HL-60/S4 treated with phorbol 12-myristate 13-acetate at 8.2 ng/mL for 4 days and 3 days (cell line): Measurements from ENCODE around the gene FLNB.

Experiments used
- in situ Hi-C: fragments of 300-500 bp; cut with MboI; formaldehyde crosslinking; loops from 2 replicates; pipeline ENCODE4 v1.15.0; 2022; ENCODE audit warnings: low sequenced_read_pairs

FLNB gene

DNA sequence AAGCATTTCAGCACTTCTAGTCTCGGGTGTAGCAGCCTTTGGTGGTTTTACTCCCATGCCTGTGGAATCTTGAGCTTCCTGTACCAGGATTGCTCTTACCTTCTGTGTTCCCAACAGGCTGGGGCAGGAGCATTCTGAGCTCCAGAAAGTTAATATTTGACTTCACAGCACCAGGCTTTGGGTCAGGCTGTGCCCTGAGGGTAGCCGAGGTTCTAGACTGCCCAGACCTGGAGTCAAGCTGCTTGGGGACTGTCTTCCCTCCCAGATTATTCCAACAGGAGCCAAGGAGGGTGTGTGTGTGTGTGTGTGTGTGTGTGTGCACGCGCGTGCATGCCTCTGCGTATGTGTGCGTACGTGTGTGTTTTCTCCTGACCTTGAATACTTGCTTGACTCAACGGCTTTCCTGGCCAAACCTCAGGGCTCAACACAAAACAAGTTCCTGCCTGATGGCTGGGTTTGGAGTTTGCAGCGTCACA, 94.8 kb downstream of the FLNB start:
- in situ Hi-C loops: no loop called here

DNA sequence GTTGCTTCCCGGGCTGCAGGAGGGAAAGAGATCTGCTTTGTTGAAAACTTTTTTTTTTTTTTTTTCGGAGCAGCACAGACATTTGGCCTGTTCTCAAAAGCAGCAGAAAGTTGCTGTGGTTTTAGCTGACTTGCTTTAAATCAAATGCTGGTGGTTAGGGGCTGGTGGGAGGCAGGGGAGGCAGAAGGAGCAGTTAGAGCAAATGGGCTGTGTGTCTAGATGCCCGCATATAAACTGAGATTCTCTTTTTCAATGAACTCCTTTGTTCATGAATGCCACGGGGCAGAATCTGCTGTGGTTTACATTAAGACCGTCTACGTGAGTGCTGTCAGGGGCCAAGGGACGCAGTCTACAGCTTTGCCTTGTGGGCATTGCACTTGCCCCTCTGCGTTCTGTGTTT, 95.9 kb downstream of the FLNB start:
- in situ Hi-C loops: no loop called here

DNA sequence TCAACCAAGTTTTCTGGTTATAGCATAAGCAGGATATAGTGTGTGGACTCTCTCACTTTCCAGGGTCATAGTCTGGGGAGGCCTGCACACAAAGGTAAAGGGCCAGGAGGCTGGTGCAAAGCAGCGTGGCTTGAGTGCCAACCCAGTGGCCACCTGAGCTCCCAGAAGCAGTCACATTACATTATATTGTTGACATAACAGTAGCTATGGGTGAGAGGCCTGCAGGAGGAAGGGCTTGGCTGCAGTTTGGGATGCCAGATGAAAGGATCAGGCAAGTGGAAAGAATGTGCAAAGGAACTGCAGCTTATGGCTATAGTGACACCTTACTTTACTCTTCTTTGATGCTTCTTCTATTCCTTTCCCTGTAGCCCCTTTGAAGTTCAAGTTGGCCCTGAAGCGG, 96.5 kb downstream of the FLNB start:
- in situ Hi-C loops: no loop called here

DNA sequence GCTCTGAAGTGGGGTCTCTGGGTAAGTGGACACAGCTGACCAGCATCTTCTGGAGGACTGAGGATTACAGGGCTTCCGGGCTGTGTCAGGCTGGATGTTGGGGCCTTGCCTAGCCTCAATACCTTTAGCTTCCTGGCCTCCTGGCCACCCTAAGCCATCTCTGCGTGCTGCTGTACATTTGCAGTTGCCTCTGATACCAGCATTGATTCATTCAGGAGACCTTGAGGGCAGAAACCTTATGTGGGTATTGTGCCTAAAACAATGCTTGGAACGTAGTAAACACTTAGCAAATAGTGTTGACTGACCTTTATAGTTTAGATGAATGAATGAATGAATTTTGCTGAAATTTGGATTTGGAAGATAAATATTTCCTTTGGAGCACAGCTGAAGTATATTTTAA, 97.0 kb downstream of the FLNB start:
- in situ Hi-C loops: no loop called here

DNA sequence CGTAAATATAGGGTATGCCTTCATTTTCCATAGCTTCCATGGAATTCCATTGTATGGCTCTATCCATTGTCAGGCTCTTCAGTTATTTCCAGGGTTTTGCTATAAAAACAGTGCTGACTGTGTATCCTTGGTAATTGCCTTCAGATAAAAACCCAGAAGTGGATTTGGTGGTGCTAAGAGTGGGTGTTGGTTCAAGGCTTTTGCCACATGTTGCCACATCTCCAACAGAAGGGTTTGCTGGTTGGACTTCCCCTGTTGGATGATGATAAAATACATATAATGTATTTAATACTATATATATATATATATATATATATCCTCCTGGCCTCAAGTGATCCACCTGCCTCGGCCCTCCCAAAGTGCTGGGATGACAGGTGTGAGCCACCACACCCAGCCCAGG, 97.8 kb downstream of the FLNB start:
- in situ Hi-C loops: no loop called here

DNA sequence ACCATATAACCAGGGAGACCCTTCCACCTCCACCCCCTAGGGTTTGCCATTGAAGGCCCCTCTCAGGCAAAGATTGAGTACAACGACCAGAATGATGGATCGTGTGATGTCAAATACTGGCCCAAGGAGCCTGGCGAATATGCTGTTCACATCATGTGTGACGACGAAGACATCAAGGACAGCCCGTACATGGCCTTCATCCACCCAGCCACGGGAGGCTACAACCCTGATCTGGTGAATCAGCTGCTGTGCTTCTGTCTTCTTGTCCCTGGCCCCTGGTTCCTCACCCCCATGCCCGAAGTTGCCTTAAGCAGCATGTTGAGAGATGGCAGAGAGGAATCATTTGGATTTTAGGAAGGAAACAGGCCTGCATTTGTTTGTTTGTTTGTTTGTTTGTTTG, 98.4 kb downstream of the FLNB start:
- in situ Hi-C loops: no loop called here

DNA sequence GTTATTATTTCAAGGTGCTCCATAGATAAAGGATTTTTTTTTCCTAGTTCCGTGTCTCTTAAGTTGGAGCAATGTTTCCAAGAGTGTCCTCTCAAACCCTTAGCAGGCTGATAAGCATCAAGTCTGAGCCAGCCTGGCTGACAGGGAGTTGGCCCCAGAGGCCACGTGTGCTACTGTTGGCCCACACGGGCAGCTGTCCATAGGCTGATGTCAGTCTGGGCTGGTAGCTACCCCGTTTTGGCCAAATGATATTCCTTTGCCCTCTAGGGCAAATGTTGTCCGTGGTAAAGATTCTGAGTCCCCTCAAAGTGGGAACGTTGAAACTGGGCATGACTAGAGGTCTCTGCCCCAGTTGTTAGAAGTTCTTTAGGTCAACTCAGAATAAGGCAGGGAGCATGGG, 99.4 kb downstream of the FLNB start:
- in situ Hi-C loops: no loop called here

DNA sequence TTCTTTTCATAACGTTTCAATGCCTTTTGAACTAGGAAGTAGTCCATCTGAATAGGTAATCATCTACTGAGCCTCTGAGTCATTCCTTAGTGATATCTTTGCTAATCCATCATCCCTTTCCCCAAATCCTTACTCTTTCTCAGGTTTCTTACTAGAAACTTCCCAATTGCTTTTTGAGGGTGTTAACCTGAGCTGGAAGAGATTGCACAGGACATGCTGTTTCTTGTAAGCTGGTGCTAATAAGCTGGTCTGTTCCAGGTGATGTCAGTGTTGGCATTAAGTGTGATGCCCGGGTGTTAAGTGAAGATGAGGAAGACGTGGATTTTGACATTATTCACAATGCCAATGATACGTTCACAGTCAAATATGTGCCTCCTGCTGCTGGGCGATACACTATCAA, 101.5 kb downstream of the FLNB start:
- in situ Hi-C loops: no loop called here

DNA sequence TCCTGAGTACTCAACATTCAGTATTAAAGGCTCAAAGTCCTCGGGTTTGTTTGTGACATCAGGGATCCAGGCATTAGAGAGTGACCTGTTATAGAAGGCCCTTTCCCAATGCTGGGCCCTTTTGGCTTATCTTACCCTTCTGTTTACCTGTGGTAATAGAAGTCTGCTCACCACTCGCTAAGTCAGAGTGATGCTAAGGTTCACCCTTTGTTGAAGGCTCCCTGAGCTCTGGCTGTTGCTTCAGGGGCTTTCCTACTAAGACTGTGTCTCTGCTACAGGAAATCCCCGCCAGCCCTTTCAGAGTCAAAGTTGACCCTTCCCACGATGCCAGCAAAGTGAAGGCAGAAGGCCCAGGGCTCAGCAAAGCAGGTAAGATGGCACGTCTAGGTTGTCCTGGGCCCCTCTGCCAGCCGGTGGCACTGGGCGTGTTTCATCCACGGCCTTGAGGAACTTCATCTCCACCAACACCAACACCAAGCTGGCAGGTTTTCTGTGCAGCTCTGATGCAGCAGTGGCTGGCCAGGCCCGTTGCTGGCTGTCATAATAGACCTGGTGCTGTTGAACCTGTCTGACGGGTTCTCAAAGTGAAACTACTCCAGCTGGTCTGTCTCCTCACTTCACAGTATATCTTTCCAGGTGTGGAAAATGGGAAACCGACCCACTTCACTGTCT, 103.4 kb downstream of the FLNB start:
- in situ Hi-C loops: no loop called here

DNA sequence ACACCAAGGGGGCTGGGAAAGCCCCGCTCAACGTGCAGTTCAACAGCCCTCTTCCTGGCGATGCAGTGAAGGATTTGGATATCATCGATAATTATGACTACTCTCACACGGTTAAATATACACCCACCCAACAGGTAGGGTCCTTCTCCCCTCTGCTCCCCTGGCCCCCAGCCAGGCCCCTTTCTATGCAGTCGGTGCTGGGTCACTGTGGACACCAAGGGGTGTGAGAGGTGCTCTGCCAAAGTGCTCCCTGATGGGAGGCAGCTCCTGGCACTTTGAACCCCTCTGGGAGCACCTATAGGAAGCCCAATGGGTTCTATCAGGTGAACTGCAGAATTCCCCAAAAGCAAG, 103.9 kb downstream of the FLNB start:
- in situ Hi-C loops: no loop called here

DNA sequence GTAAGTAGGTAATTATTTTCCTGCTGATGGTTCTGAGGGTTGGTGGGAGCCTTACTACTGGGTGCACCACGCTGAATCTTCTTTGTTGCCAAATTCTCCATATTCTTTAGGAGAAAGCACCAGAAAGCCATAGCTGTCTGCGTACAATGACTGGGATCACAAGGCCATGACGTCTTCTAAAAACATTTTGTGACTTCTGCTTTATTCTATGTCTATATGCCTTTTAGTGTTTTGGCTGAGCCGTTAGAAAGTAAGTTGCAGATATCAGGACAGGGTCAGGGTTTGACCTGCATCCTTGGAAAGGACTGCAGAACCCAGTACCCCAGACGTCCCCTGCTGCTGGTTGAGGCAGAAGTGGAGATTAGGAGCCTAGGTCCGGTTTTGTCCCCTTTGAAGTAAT, 107.0 kb downstream of the FLNB start:
- in situ Hi-C loops: no loop called here

DNA sequence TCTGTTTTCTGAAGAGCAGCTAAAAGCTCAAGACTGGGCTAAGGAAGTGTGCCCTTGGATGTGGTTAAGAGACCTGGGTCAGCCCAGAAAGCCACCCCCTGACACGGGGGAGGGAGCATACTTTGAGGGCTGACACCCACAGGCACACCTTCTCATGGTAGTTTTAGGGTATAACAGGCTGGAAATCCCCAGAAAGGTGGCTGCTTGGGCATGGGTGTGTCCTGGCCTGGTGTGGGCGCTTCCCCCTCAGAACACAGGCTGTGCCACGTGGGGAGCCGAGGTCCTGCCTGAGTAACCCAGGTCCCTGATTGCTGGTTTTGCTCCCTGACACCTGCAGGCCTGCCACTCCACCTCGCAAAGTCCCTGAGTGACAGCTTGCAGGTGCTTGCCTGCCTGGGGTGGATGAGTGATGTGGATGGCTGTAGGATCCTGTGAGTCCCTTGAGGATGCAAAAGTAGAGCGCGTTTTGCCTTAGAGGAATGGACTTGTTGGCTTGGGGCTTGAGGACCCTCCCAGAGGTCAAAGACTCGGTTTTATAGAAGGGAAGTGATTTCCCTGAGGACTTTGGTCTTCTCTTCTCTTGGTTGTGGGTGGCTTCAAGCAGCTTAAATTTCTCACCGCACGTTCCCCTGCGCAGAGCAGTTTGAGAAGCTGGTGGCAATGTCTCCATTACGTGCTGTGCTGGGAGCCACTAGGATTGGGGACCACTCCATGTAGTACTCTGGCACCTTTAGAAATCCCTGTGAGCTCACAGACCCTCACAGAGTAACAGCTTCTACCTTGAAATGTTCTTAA, 108.1 kb downstream of the FLNB start:
- in situ Hi-C loops: no loop called here

DNA sequence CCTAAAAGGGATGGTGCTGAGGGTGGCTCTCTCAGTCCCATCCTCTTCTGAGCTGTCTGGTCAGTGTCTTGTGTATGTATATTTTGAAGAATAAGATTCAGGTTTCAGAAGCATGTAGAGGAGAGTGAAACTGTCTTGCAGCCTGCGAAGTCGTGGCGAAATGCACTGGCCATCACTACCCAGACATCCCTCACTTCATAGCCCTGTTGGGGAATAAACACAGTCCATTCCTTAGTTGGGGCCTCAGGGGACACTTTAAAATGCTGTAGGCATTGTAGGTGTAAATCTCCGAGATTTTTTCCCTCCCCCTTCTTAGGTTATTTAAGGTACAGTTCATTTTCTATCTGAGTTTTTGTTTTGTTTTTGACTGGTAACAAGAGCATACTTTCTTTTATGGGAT, 108.8 kb downstream of the FLNB start:
- in situ Hi-C loops: no loop called here

DNA sequence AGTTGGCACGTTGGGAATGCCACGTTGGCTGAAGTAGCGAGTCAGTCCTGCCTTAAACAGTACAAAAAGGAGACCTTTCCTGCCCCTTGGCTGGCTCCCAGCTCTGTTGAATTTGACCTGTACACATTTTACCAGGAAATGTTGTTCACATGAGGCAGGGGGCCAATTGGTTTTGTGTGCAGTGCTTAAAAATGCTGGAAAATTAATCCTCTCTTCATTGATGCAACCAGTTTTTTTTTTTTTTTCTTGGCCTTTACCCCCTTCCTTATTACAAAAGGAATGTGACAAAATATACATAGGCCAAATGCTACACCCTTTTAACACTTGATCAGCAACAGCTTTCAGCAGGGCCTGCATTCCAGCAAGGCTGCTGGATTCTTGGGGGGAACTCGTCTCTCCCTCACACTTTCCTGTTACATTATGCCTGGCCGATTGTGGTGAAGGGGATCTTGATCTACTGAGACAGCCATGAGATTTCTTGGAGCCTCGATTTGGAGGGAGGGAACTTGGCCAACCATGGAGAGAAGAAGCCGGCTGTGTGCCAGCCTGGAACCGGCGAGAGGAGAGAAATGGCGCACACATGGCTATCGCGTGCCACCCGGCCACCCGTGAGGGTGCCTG, 109.4 kb downstream of the FLNB start:
- in situ Hi-C loops: no loop called here

DNA sequence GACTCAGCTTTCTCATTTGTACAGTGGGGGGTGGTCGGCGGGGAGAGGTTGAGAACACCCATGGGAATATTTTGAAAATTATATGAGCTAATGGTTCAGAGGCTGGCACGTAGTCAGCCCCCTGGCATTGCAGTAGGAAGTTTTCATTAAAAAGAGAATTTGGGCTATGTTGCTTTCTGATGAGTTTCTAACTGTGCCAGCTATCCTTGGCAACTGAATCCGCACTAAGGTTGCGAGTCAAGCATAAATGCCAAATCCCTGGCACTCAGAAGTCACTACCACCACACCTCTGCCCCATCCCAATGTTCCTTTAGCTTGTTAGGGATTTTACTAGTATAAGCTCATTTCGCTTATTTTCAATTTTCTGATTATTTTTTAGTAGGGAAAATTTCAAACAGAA, 111.0 kb downstream of the FLNB start:
- in situ Hi-C loops: no loop called here

DNA sequence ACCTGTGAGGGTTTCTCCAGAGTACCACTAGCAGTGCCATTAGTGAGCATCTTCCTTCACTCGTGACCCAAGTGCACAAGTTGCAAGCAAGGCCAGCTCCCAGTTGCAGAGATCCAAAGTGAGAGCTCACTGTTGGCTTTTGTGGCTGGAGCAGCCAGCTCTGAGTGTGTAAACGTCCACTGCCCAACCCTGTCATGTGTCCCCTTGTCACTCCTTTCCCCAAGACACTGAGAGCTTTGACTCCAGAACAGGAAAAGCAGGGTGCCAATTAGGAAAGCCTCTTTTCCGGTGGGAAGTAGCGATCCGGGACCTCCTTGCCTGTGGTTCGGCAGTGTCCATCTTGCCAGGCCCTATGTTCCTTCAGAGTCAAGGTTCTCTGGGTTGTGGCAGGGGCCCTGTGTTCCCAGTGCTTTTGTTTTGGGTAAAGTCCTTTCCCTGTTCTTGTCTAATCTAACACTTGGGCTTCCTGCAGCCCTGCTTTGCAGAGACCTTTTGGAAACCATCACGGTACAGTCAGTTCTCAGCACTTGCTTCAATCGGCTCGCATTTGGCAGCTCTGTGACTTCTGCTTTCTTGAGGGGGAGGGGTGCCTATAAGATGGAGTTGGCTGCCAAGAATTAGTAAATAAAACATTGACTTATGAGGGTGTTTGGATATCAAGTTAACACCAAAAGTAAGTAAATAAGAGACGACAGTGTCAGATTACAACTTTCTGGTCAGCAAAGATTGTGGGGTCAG, 112.0 kb downstream of the FLNB start:
- in situ Hi-C loops: no loop called here

DNA sequence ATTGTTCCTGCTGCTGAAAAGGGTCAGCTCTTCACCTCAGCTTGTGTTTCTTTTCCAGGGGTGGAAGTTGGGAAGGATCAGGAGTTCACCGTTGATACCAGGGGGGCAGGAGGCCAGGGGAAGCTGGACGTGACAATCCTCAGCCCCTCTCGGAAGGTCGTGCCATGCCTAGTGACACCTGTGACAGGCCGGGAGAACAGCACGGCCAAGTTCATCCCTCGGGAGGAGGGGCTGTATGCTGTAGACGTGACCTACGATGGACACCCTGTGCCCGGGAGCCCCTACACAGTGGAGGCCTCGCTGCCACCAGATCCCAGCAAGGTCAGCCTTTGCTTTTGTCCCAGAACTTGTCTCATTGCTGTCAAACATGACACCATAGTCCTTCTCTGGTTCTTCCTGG, 113.0 kb downstream of the FLNB start:
- in situ Hi-C loops: no loop called here

DNA sequence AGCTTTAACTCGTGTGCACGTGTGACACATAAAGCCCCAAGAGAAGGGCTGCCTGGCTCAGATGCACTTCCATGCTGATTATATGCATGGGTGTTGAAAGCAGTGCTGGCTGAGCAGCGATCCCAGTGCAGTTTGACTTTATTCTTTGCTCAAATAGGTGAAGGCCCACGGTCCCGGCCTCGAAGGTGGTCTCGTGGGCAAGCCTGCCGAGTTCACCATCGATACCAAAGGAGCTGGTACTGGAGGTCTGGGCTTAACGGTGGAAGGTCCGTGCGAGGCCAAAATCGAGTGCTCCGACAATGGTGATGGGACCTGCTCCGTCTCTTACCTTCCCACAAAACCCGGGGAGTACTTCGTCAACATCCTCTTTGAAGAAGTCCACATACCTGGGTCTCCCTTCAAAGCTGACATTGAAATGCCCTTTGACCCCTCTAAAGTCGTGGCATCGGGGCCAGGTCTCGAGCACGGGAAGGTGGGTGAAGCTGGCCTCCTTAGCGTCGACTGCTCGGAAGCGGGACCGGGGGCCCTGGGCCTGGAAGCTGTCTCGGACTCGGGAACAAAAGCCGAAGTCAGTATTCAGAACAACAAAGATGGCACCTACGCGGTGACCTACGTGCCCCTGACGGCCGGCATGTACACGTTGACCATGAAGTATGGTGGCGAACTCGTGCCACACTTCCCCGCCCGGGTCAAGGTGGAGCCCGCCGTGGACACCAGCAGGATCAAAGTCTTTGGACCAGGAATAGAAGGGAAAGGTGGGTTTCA, 114.9 kb downstream of the FLNB start:
- in situ Hi-C loops: no loop called here

DNA sequence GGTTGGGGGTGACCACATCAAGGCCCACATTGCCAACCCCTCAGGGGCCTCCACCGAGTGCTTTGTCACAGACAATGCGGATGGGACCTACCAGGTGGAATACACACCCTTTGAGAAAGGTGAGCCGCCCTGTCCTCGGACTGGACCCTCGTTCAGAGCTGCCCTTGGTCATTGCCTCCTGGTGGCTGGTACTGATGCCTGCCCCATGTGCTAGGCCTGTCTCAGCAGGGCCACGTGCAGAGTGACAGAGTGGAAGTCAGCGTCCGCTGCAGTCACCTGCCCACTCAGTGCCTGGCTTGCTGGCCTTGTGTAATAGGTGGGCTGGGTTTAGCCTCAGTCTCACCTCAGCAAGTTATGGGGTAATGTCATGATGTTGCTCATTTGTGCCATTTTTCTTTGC, 116.2 kb downstream of the FLNB start:
- in situ Hi-C loops: no loop called here

DNA sequence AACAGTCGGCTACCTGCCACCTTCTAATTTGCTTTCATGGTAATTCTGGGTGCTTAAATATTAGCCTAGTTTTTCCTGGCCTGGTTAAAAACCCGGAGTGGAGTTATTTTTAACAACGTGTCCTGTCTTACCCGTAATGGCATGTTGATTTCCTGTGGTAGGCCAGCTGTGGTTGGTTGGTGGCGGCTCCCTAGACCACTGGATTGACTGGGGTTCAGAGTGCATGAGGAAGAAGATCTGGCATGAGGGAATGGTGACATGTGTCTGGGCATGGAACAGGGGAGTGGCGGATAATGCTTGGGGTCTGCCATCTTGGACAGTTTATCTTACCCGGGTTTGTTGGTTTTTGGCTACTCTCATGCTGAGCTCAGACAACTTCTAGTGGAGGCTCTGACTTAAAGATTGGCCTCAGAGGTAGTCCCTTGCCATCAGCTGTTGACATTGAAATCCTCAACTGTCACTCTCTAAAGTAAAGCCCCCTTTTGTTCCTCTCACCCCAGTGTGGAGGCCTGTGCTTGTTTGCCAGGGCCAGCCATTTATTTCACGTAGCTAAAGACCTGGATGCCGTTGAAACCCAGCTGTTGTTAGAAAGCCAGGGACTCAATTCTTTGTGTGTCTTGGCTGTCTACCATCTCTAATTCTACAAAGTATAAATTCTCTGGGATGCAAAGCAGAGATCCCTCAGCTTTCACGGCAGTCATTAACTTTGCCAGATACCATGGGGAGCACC, 121.0 kb downstream of the FLNB start:
- in situ Hi-C loops: no loop called here
